Stimulated activated CD8-positive, alpha-beta memory T cell treated with anti-CD3 and anti-CD28 coated beads, Interleukin-4, amount 100 ng/mL, for 1 hour (primary cell): ENCODE results near the gene PDK4.

ENCODE experiments used
- DNase-seq, 2 donors: peaks; one replicate each; pipeline ENCODE4 v3.0.0-alpha.2; 2020; ENCODE audit warnings: low read depth in 2 of 2, low spot score in 1 of 2

PDK4 gene

DNA sequence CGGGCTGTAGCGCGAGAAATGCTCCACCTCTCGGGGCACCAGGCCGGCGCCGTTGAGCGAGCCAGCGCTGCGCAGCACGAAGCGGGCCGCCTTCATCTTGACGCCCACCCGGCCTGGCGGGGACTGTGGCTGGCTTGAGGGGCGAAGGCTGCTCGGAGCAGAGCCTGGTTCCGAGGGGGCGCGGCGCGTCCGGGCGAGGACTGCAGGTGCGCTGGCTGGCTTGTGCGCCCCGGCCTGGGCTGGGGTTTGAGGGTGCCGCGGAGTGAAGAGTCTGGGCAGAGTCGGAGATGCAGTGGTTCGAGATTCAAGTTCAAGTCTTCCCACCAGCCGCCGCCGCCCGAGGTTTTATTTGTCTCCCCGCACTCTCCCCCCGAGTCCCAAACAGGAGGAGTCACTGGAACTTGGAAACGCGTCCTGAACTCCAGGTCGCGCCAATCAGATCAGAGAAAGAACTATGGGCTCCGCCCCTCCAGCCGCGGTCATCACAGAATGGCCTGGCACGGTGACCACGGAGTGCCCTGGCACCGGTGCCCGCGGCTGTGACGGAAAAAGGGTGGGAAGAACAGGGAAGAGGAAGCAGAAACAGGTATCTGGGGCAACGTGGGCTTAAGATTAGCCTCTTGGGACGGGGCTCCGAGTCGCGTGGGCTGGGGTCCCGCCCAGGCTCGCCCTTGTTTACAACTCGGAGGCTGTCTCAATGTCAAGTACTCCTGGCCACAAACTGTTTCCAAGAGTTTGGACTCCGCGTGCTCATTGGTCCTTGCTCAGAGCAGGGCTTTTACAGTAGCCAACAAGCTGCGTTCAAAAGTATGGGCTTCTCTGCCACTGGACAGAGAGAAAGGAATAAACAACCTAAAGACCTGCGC is at the start of gene PDK4:
Gene PDK4, minus strand, starts transcription at position 319 of the 866 bp plus-strand sequence. Its CDS starts 223 bp downstream, at position 96.
- no peak for DNase-seq

DNA sequence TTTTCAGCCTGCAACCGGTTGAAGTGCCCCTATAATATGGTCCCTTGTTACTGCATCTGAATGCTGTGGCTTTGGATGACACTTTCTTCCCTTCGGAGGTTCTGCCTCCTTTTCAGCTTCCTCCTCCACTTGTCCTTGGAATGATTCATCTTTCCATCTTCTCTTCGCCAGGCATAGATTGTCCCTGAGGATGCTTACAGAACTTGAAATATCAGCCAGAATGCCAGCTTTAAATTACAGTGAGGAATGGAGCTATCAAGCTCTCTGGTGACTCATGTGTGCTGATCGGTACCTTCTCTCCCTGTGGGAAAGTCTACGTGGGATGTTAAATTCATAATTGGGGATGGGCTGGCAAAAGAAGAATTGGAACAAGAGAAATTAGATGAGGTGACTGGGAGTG is 45.9 kb upstream of the PDK4 start:
- no peak for DNase-seq

DNA sequence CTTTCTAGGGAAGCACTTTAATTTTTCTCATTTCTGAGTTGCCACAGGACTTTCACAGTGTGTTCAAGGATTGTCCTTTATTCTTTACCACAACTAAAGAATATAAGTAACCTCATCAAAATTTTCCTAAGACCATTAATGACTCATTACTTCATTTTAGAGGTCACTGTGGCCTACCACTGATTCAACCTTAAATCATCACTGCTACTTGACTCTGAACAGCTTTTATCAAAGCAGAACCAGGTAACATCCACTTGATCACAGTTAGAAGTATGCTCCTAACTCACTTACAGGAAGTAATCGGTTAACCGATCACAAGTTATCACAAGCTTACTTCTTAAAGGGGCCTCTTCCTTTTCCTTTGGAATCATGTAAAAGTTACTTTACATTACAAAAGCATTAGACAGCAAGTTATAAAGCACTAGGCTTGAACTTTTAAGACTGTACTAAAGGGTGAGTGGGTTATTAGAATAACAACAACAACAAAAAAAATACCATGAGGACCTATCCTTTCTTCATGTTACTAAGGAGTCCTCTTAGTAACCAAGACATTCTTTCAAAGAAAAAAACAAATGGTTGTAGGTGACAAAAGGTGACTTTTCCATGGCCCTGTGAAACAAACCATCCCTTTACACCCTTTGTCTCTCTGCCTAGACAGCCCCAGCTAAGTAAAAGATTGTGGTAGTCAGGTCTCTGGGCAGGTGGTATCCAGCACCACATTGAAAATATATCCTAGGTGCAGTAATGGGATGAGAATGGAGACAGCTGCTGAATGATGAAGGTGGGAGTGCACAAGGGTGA is 40.0 kb upstream of the PDK4 start:
- no peak for DNase-seq

DNA sequence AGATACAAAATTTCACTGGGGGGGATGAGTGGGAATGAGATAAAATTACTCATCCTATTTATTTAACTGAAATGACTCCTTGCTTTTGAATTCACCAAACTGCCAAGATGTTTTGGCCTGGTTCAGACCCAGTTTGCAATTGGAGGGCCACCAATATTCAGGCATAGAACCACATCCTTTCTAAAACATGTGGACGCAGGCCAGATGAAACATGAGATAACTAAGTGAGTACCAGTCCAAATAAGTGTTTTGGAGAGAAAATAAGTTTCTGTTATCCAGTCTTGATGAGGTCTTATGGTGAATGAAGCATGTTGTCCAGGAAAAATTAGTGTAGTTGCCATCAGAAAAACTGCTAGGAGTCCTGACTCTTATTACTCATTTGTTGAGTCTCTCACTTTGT is 36.3 kb upstream of the PDK4 start:
- DNase-seq, result no peak

DNA sequence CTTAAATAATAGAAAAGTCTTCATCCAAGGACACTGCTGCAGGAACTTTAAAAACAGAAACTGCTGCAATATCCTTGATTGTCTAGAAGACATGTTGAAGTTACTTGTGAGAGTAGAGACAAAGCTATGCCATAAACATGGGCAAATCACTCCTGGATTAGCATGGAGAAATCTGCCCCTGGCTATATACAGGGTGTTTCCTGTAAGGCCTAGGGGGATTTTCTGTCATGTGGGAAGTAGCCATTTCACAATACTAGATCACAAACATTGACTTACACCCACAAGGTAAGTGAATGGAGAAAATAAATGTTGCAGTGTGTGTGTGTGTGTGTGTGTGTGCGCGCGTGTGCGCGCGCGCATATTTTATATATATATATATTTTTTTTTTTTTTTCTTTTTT is 35.2 kb upstream of the PDK4 start:
- DNase-seq, result no peak

DNA sequence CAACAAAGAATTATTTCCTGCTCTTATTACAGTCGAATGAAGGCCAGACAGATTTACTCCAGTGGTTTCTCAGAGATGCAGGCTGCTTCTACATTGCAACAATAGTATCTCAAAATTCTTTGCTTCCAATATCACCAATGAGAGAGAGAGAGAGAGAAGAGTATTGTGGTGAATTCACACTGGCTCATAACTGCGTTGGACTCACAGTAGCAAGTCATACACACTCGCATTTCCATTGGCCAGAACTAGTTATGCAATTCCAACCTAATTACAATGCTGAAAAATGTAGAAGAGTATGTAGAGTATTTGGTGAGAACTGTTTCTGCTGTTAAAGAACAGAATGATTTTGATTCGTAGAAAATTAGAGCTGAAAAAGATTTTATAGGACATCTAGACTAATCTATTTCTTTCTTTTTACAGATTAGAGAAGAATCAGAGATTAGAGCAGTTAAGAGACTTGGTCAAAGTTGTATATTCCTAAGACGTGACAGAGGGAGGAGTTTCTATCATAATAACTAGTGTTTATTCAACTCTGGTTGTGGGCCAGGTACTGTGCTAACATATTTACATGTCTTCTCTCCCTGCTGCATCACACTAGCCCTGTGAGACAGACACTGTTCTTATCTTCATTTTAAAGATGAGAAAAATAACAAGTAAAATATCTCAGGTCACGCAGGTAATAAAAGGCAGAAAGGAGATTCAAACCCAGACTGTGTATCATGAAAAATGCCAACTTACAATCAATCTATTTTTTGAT is 34.6 kb upstream of the PDK4 start:
- no peak for DNase-seq

DNA sequence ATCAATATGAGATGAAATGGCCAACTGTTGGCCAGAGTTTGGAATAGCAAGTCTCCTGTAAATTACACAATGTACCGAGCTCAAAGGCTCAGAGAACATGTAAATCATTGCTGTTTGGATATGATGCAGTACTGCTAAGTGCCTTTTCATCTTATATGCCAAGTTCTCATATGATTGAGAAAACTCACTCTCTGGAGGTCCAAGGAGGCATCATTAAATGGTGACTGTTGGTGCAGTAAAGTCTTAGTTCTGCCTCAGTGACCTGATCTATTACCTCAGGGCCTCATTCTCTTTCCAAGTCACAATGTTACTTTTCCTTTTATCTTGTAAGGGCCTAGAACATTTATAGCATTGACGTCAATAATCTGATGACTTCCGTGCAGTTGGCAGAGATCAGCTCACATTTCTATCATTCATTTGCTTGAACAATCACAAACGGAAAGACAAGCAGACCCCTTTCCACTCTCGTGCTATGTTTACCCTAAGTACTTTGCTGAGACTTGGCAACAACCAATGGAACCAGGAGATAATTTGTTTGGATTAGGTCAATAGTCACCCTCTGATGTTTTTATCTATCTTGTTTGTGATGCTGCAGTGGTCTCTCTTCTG is 32.6 kb upstream of the PDK4 start:
- no peak for DNase-seq

DNA sequence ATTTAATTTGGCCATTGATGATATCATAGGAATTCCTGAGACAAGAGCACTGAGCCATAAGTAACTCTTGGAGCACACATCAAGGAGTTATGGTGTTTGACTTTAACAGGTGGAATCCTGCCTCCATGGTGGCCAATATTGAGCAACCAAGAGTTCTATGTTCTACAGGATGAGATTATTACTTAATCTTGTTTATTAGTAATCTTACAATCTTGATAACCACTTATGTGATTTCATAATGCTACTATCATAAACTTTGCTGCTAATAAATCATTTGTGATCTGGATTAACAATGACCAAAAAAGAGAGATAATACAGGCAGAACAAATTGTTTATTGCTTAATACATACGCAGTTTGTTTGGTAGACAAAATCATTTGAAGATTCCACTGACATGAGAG is 27.5 kb upstream of the PDK4 start:
- no peak for DNase-seq

DNA sequence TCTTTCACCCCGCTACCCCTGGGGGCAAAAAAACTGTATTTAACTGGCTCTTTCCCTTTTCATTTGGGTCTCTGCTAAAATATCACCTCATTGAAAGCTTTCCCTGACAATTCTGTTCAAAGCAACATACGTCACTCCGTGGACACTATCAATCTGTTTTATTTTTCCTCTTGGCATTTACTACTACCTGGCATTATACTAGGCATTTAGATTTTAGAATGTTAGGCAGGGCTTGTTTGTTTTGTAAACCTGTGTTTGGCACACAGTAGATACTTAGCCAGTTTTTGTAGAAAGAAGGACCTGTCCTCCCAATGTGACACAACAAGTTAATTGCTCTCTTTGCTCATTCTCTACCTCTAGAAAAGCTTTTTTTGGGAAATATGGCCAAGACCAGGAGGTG is 26.5 kb upstream of the PDK4 start:
- no peak for DNase-seq

DNA sequence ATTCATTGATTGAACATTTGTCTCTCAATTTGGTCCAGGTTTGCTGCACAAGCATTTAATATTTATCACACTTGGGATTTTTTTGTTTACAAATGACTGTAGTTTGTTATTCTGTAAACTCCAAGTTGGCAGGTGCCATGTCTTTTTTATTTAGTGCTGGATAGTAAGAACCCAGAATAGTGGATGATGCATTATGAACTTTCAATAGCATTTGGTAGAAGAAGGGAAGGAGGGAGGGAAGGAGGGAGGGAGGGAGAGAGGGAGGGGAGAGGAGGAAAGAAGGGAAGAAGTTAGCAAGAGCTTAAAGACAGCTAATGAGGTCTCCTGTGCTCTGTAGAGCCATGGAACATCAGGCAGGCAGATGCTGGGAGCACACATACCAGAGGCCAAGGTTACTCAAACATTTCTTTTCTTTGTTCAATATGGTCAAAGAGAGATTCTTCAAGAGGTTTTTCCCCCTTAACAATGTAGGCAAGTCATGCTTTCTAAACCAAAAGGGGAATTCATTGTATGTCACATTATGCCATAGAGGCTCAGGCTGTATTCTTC is 25.8 kb upstream of the PDK4 start:
- DNase-seq, result no peak

DNA sequence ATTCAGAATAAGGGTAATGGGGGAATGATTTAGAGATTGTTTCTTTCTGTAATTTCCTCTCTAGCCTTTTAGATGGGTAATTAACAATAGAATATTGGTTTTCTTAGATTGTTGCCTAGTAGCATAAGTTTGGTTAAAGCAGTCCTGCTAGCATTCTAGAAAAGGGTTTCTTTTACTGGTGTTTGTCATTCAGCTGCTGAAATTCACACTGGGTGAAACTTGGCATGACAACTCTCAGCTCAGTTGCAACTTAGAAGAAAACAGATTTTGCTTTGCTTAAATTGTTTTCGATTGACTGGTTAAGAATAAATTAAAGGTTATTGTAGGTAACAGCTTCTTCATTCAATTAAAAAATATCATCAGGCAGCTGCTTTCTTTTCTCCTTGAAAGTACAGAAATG is 25.1 kb upstream of the PDK4 start:
- no peak for DNase-seq

DNA sequence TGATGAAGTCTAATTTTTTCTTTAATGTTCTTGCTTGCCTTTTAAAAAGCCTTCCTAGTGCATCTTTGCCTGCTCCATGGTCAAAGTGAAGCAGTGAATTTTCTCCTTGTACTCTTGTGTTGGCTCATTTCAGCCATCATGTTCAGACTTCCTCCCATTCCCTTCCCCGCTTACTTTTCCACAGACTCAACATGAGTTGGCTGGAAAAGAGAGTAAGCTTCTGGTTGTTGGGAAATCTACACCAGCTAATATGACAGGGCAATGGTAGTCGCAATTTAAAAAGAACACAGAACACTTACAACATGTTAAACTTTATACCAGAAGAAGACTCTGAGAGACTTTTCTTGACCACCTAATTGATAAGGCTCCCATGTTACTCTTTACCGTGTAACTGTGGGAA is 24.3 kb upstream of the PDK4 start:
- no peak for DNase-seq

DNA sequence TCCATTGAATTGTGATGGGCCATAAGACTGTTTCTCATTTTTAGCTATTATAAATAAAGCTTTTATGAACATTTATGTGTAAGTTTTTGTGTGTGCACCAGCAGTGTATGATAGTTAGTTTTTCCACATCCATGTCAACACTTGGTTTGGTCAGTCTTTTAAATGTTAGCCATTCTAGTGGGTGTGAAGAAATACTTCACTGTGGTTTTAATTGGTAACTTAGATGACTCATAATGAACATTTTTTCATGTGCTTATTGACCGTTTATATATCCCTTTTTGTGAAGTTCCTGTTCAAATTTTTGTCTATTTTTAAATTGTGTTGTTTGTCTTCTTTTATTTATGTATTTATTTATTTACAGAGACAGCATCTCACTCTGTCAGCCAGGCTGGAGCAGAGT is 23.6 kb upstream of the PDK4 start:
- no peak for DNase-seq

DNA sequence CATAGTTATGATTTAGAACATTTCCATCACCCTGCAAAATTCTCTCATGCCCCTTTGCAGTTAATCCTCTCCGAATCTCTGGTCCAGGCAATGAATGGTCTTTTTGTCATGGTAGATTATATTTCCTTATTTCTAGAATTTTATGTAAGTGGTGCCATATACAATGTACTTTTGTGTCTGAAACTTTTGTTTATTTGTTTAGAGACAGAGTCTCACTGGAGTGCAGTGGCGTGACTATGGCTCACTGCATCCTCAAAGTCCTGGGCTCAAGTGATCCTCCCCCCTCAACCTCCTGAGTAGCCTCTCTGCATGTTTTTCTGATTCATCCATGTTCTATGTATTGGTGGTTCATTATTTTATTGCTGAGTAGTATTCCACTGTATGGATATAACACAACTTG is 23.2 kb upstream of the PDK4 start:
- DNase-seq, result no peak

DNA sequence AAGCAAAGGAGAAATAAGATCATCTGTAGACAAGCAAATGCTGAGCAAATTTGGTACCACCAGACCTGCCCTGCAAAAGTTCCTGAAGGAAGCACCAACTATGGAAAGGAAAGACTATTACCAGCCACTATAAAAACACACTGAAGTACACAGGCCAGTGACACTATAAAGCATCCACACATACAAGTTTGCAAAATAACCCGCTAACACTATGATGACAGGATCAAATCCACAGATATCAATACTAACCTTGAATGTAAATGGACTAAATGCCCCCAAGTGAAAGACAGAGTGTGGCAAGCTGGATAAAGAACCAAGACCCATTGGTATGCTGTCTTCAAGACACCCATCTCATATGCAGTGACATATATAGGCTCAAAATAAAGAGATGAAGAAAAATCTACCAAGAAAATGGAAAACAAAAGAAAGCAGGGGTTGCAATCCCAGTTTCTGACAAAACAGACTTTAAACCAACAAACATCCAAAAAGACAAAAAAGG is 18.2 kb upstream of the PDK4 start:
- DNase-seq, result no peak

DNA sequence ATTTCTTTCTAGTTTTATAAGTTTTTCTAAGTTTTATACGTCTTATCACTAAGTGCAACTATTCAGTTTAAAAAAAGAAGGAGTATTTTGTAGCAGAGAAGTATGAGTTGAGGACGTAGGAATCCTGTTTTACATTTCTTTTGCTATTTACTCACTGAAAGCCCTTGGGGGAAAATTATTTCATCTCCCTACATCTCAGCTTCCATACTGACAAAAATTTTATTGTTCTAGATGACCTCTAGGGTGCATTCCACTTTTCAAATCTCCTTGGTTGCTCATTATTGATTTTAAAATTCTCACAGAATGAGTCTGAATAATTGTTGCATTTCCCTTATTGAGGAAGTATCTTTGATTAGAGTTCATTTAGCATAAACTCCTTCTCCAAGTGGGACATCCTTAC is 14.9 kb upstream of the PDK4 start:
- DNase-seq, result no peak

DNA sequence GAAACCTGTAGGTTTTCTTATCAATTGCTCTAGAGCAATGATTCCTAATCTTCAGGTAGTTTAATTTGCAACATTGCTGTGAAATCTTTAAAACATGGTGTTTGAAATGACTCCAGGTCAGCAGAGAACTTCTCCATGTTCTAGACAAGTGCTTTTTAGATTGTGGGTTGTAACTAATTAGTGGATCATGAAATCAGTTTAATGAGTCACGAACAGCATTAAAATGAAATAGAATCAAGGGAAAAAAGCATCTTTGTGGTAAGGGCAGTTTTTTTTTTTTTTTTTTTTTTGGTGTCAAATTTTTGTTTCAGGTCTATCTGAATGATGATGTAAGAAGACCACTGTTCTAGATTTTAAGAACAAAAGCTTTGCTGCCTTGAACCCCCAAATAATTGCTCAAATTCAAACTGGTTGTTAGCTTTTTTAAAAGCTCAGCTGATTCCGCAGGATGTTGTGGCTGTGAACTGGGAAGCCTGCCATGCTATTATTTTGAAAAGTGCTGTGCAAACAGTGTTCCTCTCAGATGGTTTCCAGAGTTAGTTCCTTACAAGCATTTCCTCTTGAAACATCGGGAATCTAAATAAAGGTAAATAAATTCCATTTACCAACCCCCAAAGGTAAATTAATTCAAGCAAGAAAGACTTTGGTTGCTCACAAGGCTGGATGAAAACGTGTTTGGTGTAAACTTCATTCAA is 13.1 kb upstream of the PDK4 start:
- no peak for DNase-seq

DNA sequence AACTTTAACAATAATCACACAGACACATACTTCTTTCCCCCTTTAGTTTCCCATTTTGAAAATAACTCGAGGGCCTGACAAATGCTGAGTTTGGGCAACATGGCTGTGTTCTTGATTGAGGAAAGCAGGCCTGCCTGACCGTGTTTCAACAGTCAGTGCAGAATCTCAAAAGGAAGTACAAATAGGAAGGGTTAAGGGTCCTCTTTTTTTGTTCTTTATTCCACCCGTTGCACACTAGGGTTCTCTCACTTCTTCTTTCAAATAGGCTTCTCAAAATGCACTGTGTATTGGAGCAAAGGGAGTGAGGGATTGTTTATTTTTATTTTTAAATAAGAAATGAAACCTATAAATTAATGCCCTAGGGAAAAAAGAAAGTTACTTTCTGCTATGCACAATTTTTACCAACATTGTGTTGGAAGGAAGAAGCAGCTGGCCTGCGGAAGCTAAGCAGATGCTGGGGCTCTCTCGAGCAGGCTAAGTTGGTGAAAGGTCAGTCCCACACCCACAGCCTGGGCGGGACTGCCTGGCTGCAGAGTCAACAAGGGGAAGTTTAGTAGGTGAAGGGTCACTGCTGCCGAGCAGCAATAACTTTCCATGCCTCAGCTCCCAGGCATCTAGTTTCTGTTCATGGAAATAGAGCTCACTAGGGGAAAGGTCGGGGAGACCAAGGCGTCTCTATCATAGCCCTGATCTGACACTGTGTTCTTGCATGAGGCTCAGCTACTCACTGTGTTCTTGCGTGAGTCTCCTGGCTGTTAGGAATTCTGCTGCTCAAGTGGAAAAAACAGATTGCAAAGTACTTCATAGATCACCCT is 12.2 kb upstream of the PDK4 start:
- DNase-seq, result no peak

DNA sequence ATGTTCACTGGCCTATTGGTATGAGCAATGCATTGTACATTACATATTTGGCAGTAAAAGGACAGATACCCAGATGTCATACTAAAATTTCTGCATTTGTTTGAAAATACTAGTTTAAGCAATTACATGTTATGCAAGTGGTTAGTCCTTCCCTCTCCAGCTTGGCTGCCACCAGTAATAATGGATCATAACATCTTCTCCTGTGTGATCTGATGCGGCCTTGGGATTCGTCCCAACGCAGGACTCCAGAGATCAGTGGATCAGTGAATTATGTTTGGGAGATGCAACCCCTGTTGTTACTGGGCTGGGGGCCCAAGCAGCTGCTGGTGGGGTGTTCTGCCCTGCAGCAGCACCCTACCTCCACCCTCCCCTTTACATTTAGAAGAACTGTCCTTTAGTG is 11.2 kb upstream of the PDK4 start:
- no peak for DNase-seq
